Measurements from ENCODE around the gene MMP28.

DNA sequence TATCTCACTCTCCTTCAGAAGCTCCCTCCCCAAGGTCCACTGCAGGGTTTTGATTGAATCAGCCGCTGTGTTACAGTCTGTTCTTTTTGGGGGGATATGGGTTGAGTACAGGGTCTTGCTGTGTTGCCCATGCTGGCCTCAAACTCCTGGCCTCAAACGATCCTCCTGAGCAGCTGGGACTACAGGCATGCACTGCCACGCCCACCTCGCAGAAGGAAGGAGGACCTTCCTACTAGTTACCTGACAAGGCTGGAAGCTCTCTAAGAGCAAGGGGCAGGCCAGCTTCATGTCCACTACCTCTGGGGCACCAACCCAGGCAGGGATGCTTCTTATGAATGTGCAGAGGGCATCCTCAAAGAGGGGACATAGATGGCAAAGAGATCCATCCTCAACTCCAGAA lies 1.9 kb upstream of the MMP28 start:
- TF ChIP-seq, protein P1, sequence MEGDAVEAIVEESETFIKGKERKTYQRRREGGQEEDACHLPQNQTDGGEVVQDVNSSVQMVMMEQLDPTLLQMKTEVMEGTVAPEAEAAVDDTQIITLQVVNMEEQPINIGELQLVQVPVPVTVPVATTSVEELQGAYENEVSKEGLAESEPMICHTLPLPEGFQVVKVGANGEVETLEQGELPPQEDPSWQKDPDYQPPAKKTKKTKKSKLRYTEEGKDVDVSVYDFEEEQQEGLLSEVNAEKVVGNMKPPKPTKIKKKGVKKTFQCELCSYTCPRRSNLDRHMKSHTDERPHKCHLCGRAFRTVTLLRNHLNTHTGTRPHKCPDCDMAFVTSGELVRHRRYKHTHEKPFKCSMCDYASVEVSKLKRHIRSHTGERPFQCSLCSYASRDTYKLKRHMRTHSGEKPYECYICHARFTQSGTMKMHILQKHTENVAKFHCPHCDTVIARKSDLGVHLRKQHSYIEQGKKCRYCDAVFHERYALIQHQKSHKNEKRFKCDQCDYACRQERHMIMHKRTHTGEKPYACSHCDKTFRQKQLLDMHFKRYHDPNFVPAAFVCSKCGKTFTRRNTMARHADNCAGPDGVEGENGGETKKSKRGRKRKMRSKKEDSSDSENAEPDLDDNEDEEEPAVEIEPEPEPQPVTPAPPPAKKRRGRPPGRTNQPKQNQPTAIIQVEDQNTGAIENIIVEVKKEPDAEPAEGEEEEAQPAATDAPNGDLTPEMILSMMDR (IDR thresholded peaks at IDR 0.05), result no peak
- TF ChIP-seq POLR2A (IDR thresholded peaks at IDR 0.05), result no peak
